ENCODE results near the gene EIF4E3. TPM values are rescaled to one million over a fixed set of nuclear protein-coding genes. Genes with fewer than 3 reads are reported as not detected.

The EIF4E3 gene
- total RNA-seq, 2 donors from 2014 or later = 19.2 to 26.0 TPM

DNA sequence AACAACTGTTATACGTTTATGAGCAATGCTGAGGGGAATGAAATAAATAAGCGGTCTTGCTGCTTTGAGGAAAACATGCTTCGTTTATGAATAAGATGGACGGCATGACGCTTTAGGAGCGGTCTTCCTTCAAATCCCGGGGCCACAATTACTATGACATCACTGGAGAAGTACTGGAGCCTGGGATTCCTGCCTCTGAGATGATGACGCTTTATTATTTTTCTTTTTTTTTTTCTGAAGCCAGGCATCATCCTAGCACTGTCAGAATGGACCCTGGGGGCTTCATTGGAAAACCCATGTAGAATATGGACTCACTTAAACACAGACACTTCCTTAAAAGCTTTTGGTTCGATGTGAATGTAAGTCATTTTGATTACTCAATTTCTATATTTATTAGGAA lies 89.2 kb downstream of the EIF4E3 start:
- Histone ChIP-seq H3K27ac (no peak overlapping the region), H3K27me3 (replicated peaks; ENCODE audit: insufficient read depth) (no peaks in the 10 kb centered on the region), H3K36me3 (no peaks in the 10 kb centered on the region), H3K4me3 (no peak overlapping the region), H3K9me3 (no peaks in the 10 kb centered on the region), H3K4me1 (replicated peaks) (no peaks in the 10 kb centered on the region)
- 87% methylated on average over 9 of the region's 9 CpGs for WGBS
- TF ChIP-seq POLR2A (IDR thresholded peaks at IDR 0.05) (no peak), POLR2AphosphoS5 (IDR thresholded peaks at IDR 0.05) (no peak)
- TF ChIP-seq, protein P1, sequence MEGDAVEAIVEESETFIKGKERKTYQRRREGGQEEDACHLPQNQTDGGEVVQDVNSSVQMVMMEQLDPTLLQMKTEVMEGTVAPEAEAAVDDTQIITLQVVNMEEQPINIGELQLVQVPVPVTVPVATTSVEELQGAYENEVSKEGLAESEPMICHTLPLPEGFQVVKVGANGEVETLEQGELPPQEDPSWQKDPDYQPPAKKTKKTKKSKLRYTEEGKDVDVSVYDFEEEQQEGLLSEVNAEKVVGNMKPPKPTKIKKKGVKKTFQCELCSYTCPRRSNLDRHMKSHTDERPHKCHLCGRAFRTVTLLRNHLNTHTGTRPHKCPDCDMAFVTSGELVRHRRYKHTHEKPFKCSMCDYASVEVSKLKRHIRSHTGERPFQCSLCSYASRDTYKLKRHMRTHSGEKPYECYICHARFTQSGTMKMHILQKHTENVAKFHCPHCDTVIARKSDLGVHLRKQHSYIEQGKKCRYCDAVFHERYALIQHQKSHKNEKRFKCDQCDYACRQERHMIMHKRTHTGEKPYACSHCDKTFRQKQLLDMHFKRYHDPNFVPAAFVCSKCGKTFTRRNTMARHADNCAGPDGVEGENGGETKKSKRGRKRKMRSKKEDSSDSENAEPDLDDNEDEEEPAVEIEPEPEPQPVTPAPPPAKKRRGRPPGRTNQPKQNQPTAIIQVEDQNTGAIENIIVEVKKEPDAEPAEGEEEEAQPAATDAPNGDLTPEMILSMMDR (IDR thresholded peaks at IDR 0.05) = no peak
- DNase-seq (ENCODE audit: low spot score) = no peak
- intact Hi-C loops (cut with DNase I) = no loop called here

- TF ChIP-seq POLR2A (IDR thresholded peaks at IDR 0.05) = no peak
- TF ChIP-seq, protein P1 (IDR thresholded peaks at IDR 0.05) = no peak
- no peak for TF ChIP-seq POLR2AphosphoS5 (IDR thresholded peaks at IDR 0.05)
- H3K36me3 ChIP-seq = no peaks in the 10 kb centered on the region
- H3K4me3 ChIP-seq = no peak overlapping the region
- H3K27me3 ChIP-seq (replicated peaks; ENCODE audit: insufficient read depth) = no peaks in the 10 kb centered on the region
- H3K4me1 ChIP-seq (replicated peaks) = no peaks in the 10 kb centered on the region
- intact Hi-C loops (cut with DNase I) = no loop called here
- no peak for DNase-seq (ENCODE audit: low spot score)
- H3K9me3 ChIP-seq = no peaks in the 10 kb centered on the region
- no peak overlapping the region for H3K27ac ChIP-seq
Observed at GRCh38 chr3:71634671-71635070, 90.5 kb downstream of the EIF4E3 start.

DNA sequence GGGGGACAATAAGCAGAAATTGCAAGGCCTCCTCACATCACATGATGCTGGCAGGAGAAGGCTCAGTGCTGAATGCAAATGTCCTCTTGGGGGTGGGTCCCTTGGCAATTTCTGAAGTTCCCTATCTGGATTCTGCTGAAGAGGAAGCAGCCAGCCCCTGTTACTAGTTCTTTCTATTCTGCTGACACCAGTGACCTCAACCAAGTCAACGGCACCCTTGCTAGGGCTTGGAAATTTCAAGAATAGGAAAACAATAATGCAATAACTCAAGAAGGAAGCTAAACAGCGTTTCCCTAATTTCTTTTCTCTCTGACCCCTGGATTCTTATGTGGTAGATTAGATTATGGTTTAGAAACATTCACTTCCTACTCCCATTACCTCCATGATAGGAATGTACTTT lies 95.5 kb downstream of the EIF4E3 start:
- TF ChIP-seq, protein P1 (IDR thresholded peaks at IDR 0.05) = no peak
- no peak for TF ChIP-seq POLR2A (IDR thresholded peaks at IDR 0.05)
- no peak for TF ChIP-seq POLR2AphosphoS5 (IDR thresholded peaks at IDR 0.05)
- DNase-seq (ENCODE audit: low spot score) = no peak
- Histone ChIP-seq H3K4me1 (replicated peaks) (no peaks in the 10 kb centered on the region), H3K36me3 (no peaks in the 10 kb centered on the region), H3K27ac (no peak overlapping the region), H3K27me3 (replicated peaks; ENCODE audit: insufficient read depth) (no peaks in the 10 kb centered on the region), H3K9me3 (no peaks in the 10 kb centered on the region), H3K4me3 (no peak overlapping the region)
- intact Hi-C loops (cut with DNase I) = no loop called here
- 63% methylated on average over 2 of the region's 2 CpGs for WGBS

- no peaks in the 10 kb centered on the region for H3K27me3 ChIP-seq (replicated peaks; ENCODE audit: insufficient read depth)
- no peaks in the 10 kb centered on the region for H3K4me1 ChIP-seq (replicated peaks)
- 57% methylated on average over 8 of the region's 8 CpGs for WGBS
- no peaks in the 10 kb centered on the region for H3K9me3 ChIP-seq
- DNase-seq (ENCODE audit: low spot score) = no peak
- no peak for TF ChIP-seq POLR2A (IDR thresholded peaks at IDR 0.05)
- TF ChIP-seq, protein P1 (IDR thresholded peaks at IDR 0.05) = no peak
- no peak for TF ChIP-seq POLR2AphosphoS5 (IDR thresholded peaks at IDR 0.05)
- no peak overlapping the region for H3K27ac ChIP-seq
- H3K36me3 ChIP-seq = no peaks in the 10 kb centered on the region
- H3K4me3 ChIP-seq = no peak overlapping the region
- intact Hi-C loops (cut with DNase I) = no loop called here
Observed at GRCh38 chr3:71629289-71629688, 95.9 kb downstream of the EIF4E3 start.

GRCh38 chr3:71628522-71628921 lies 96.7 kb downstream of the EIF4E3 start:
- H3K4me1 ChIP-seq (replicated peaks) = no peaks in the 10 kb centered on the region
- H3K27me3 ChIP-seq (replicated peaks; ENCODE audit: insufficient read depth) = no peaks in the 10 kb centered on the region
- no peak overlapping the region for H3K27ac ChIP-seq
- H3K9me3 ChIP-seq = no peaks in the 10 kb centered on the region
- intact Hi-C loops (cut with DNase I) = no loop called here
- H3K4me3 ChIP-seq = no peak overlapping the region
- no peaks in the 10 kb centered on the region for H3K36me3 ChIP-seq
- TF ChIP-seq, protein P1 (IDR thresholded peaks at IDR 0.05) = no peak
- WGBS = 66% methylated on average over 6 of the region's 6 CpGs
- DNase-seq (ENCODE audit: low spot score) = no peak
